Measurements from ENCODE around the gene GRID1.
A peak's percentile ranks its signal among the peaks of the same experiment; 100 is the strongest.

The GRID1 gene

DNA sequence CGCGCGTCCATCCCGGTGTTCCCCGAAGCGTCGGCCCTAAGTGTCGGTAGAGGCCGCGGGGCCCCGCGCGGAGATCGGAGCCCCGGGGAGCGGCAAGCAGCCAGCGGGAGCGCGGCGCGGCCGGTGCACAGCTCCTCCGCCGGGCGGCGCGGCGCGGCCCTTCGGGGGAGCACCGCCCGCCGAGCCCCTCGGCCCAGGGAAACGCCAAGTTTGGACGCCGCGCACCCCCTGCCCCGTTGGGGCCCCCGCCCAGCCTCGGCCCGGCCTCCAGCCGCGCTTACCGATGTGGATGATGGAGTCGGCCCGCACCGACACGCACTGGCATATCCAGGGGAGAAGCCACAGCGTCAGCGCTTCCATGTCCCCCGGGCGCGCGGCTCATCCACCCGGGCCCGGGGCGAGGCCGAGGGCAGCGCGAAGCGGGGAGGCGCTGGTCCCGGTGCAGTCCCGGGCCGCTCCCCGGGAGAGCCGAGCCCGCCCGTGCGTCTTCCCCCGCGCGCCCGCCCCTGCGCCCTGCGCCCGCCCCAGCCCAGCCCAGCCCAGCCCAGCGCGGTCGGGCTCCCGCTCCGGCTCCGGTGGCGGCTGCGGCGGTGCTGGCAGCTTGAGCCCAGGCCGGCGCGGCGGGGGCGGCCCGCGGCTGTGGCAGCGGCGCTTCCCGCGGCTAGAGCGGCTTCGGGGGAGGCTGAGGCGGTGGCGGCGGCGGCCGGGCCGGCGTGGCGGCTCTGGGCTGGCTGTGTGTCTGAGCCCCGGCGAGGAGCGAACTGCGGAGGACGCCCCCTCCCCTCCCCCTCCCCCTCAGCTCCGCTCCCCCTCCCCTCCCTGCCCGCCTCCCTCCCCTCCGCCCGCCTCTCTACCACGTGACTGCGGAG is at the start of gene GRID1:
TSS of gene GRID1 (minus strand) at position 763 of the 869 bp plus-strand sequence.
- no peak for DNase-seq (ENCODE audit: low read depth)
- TF ChIP-seq, protein P1, sequence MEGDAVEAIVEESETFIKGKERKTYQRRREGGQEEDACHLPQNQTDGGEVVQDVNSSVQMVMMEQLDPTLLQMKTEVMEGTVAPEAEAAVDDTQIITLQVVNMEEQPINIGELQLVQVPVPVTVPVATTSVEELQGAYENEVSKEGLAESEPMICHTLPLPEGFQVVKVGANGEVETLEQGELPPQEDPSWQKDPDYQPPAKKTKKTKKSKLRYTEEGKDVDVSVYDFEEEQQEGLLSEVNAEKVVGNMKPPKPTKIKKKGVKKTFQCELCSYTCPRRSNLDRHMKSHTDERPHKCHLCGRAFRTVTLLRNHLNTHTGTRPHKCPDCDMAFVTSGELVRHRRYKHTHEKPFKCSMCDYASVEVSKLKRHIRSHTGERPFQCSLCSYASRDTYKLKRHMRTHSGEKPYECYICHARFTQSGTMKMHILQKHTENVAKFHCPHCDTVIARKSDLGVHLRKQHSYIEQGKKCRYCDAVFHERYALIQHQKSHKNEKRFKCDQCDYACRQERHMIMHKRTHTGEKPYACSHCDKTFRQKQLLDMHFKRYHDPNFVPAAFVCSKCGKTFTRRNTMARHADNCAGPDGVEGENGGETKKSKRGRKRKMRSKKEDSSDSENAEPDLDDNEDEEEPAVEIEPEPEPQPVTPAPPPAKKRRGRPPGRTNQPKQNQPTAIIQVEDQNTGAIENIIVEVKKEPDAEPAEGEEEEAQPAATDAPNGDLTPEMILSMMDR (IDR thresholded peaks at IDR 0.05; ENCODE audit: low read length, missing control alignments): no peak
- H3K4me3 ChIP-seq (replicated peaks; ENCODE audit: low read depth, low read length): no peak within 1 kb of the TSS

DNA sequence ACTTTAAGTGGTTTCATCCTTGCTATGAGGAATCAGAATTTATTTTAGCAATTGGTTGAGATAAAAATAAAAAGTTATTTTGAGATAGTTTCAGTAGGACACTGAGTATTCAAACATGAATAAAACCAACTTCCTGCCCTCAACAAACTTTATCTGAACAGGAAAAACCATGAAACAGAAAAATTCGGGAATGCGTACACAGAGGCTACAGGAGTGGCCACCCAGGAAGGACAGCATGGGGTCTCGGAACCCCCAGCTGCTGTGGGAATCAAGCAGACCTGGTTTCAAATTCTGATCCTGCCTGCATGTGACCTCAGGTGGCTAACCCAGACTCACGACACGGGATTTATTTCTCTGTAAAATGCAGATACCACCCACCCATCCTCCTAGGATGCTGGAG is 49.0 kb upstream of the GRID1 start:
- H3K4me3 ChIP-seq (replicated peaks; ENCODE audit: low read depth, low read length): no peak overlapping the region
- no peak for DNase-seq (ENCODE audit: low read depth)
- TF ChIP-seq, protein P1 (IDR thresholded peaks at IDR 0.05; ENCODE audit: low read length, missing control alignments): no peak

DNA sequence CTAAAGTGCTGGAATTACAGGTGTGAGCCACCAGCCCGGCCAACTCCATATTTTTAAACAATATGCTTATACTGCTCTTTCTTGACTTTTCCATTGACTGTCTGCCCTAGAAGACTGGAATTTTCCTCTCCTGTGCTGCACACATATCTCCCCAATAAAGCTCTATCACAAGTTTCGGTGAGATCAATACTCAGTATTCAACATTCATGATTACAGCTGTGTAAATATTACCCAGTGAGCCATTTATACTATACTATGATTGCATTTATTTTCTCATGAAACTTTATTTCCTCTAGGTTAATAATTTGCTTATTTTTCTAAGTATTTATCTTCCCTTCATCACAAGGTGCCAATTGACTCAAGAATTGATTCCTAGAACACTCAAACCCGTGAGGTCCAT is 48.5 kb upstream of the GRID1 start:
- no peak for DNase-seq (ENCODE audit: low read depth)
- TF ChIP-seq, protein P1 (IDR thresholded peaks at IDR 0.05; ENCODE audit: low read length, missing control alignments): no peak
- H3K4me3 ChIP-seq (replicated peaks; ENCODE audit: low read depth, low read length): no peak overlapping the region

DNA sequence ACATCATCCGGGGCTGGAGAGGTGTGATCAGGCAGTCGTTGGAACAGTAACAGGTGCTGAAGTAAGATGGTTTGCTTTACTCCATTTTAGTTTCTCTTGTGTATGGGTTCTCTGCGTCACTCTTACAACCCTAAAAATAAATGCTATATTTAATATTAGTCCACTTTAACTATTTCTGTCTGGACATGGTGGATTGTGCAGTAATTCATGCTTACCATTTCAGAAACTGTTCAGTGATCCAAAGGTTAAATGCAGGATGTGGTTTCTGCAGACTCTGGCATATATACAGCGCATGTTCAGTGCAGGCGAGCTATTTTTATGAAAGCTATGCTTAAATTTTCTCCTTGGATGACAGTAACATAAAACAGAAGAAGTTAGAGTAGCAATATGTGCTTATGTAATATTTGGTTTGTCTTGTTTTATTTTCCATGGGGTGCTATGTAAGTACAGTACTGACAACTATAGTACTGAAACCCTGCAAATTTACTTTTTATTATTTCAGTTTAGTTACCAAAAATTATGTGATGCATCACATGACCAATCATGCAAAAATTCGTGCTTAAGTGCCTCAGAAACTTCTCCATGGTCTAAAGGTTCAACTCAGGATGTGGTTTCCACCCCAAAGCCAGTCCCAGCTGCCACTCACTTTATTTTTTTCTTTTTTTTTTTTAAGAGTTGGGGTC is 46.6 kb upstream of the GRID1 start:
- H3K4me3 ChIP-seq (replicated peaks; ENCODE audit: low read depth, low read length): no peak overlapping the region
- DNase-seq (ENCODE audit: low read depth): peak; percentile 33
- TF ChIP-seq, protein P1 (IDR thresholded peaks at IDR 0.05; ENCODE audit: low read length, missing control alignments): no peak

DNA sequence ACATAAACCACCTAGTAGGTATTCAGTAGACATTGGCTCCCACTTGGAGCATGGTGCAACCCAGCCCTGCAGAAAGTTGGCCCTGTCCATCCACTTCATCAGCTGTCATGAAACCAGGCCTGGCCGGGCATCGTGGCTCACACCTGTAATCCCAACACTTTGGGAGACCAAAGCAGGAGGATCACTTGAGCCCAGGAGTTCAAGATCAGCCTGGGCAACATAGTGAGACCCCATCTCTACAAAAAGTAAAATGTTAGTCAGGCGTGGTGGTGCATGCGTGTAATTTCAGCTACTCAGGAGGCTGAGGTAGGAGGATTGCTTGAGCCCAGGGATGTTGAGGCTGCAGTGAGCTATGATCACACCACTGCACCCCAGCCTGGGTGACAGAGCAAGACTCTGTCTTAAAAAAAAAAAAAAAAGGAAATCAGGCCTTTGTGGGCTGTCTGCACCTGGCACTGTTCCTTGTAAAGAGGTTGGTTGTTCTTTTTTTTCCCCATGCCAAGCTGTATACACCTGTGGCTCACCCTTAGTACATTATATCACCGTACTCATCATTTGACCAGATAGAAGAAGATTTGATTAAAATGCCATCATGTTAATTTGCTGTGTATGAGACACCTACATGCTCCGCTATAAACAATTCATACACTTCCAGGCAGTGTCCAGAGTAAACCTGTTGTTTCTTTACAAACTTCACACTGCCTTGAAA is 45.4 kb upstream of the GRID1 start:
- H3K4me3 ChIP-seq (replicated peaks; ENCODE audit: low read depth, low read length): no peak overlapping the region
- TF ChIP-seq, protein P1 (IDR thresholded peaks at IDR 0.05; ENCODE audit: low read length, missing control alignments): no peak
- no peak for DNase-seq (ENCODE audit: low read depth)

DNA sequence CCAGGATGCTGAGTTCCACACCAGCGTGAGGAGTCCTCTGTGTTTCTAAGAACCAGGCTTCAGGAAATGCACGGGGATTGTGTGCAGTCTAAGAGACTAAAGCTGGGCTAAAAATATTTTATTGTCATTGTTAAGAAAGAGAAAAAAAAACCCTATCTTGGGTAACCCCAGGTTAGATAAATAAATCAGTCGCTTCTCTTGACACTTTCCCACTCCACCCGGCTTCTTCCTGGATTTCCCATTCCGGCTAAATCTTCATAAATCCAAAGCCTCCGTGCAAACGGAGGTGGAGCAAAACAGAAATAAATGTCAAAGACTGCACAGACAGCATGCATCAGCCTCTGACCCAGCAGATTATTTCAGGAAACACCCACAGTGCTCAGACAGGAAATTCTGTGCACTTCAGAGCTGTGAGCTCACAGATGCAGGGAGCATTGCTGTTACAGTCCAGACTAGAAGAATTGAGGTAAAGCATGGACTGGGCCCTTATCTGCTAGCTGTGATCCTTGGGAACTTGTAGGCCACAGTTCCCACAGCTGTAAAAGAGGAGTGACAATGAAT is 44.8 kb upstream of the GRID1 start:
- peak overlapping the region; percentile 13 for H3K4me3 ChIP-seq (replicated peaks; ENCODE audit: low read depth, low read length)
- TF ChIP-seq, protein P1 (IDR thresholded peaks at IDR 0.05; ENCODE audit: low read length, missing control alignments): no peak
- DNase-seq (ENCODE audit: low read depth): peak; percentile 87

Data from fibroblast of pulmonary artery (primary cell).